NCI-H2227 treated with DMSO at 0.1 percent for 48 hours (cell line): Measurements from ENCODE around the gene IL12B.
"Not testable (repeated sequence)": the region's sequence is repeated elsewhere in the genome, so short reads cannot be mapped to it uniquely, and the experiment has no call there.

Experiments
- DNase-seq: peaks from one replicate; lab custom pipeline; 2025; lab: John Stamatoyannopoulos, UW

IL12B gene

GRCh38 chr5:159294921-159295320 is 35.4 kb downstream of the IL12B start:
- no peak for DNase-seq

DNA sequence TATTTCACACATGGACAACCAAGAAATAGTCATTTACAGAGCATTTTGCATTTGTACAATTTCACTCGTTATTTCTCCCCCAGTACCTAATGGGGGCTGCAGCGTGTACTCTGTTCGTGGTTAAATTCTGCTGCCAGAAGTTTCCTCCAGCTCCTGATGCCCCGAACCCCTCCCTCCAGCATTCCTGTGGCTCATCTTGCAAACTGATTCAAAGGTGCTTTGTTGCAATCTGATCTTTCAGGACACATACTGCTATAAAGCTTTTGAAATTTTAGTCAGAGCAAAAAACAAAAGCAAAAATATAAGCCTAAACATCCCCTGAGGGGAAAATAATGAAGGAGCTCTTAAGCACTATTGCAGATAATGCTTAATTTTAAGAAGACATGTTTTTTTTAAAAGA is 39.5 kb downstream of the IL12B start:
- no peak for DNase-seq

DNA sequence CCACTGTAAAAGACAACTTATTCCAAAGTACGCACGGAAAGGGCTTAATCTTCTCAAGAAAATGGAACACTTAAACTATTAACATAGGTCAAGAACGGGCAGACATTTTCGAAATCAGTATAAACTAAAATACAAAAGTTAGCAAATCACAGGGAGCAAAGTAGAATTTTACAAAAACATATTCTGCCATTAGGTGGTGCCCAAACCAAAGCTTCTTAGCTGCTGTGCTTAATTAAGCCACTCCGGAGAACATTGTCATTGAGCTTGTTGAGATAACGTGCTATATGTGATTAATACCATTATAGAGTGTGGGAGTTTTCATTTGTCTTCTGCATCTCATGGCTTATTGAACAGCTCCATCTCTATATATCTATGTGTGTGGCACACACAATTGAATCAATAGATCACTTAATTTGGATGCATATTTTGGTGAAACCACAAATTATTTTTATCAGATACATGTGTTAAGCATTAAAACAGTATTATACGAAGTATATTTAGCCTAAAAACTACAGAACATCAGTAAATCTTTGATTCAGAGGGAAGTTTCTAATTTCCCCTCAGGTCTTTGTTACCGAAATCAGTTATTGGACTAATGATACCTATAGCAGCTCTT is 43.8 kb downstream of the IL12B start:
- DNase-seq = no peak

GRCh38 chr5:159274676-159275075 is 55.6 kb downstream of the IL12B start:
- DNase-seq = no peak

DNA sequence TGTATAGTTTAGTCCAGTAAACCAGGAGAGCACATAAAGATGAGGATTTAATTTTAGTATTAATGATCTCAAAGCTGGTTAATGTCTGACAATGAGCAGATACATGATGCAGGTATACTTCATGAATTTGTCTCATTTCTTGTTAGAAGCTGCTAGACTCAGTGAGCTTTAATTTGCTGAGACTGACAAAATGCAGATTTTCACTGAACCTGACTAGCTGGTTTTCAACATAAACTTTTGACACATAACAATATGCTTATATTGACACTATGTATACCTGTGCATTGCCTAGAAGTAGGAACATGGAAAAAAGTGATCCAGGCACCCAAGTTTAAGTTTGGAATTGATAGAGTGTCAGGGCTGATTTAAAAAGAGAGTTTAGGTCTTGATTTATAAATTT is 56.4 kb downstream of the IL12B start:
- no peak for DNase-seq

DNA sequence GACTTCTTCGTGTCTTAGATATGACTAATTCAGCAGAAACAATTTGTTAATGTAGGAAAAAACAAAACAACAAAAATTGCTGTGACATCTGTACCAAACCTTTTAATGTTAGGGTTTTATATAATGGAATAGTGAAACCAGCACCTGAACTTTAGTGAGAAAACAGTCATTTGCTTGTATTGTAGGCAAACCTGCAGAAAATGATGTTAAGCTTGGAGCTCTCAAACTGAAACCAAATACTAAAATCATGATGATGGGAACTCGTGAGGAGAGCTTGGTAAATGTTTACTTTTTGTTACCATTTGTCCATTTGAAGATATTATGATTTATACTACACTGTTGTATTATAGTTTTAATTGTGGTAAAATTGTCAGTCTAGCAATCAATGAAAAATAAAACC is 60.6 kb downstream of the IL12B start:
- no peak for DNase-seq

DNA sequence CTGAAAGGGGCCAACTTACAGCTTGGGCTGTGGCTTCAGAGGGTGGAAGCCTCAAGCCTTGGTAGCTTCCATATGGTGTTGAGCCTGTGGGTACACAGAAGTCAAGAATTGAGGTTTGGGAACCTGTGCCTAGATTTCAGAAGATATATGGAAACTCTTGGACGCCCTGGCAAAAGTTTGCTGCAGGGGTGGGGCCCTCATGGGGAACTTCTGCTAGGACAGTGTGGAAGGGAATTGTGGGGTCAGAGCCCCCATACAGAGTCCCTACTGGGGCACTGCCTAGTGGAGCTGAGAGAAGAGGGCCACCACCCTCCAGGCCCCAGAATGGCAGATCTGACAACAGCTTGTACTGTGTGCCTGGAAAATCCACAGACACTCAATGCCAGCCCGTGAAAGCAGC is 63.5 kb downstream of the IL12B start:
- DNase-seq = not testable (repeated sequence)
